Ovary (tissue), 9 donors: ENCODE data around the gene PGA3. TPM values are rescaled to one million over a fixed set of nuclear protein-coding genes. Genes with fewer than 3 reads are reported as not detected.
"Not testable (repeated sequence)": the region's sequence is repeated elsewhere in the genome, so short reads cannot be mapped to it uniquely, and the experiment has no call there.

Experiments
- DNase-seq, 5 donors: peaks; one replicate each; pipeline ENCODE4 v3.0.0-alpha.2; 2019 to 2020
- H3K27ac ChIP-seq, 2 donors: fragments of 200-600 bp; one replicate each; pipeline versions ENCODE4 v1.5.1 to v1.8.0; 2019 to 2022
- H3K27me3 ChIP-seq: fragments of 200-600 bp; one replicate; pipeline ENCODE4 v1.8.0; 2022
- H3K36me3 ChIP-seq: fragments of 200-600 bp; sonication (generic); one replicate; pipeline ENCODE4 v1.5.1; 2019
- H3K4me1 ChIP-seq: one replicate; pipeline ENCODE4 v1.8.1; 2013; ENCODE audit warnings: mild to moderate bottlenecking, moderate library complexity; ENCODE audit not compliant: insufficient read depth
- H3K4me3 ChIP-seq: fragments of 200-600 bp; sonication (generic); one replicate; pipeline ENCODE4 v1.5.1; 2017
- H3K9me3 ChIP-seq, 2 donors: fragments of 200-600 bp in 1 of 2; sonication (generic) in 1 of 2; one replicate each; pipeline versions ENCODE4 v1.5.1 to v1.8.1; 2013 to 2019; ENCODE audit warnings: mild to moderate bottlenecking in 1 of 2, moderate library complexity in 1 of 2
- WGBS, 3 donors: extraction: QIAGEN DNeasy Blood & Tissue Kit in 1 of 3; methylation state at CpG; one replicate each; pipeline versions ENCODE4 v1.1.5 to v1.1.7; 2013 to 2017; 5-methylcytosine and 5-hydroxymethylcytosine counted together
- intact Hi-C, 4 donors: fragments of 100-400 bp; cut with DNase I; formaldehyde crosslinking; loops; one replicate each; pipeline versions ENCODE4 v1.11.0 to v1.15.1; 2022 to 2023
- polyA plus RNA-seq, 2 donors: library from polyadenylated mRNA; stranded (reverse); fragments of 200-250 nt in 1 of 2; fragments of 350-450 nt in 1 of 2; fragmentation: Illumina TruSeq in 1 of 2; extraction: RNeasy Lipid Tissue Mini Kit (QIAGEN cat#74804) in 1 of 2; gene quantifications; one replicate each; pipeline ENCODE4 v1.2.3, GENCODE V29; 2013 to 2014
- total RNA-seq, 7 donors: library from RNA; depleted of rRNA in 2 of 7; stranded (reverse); fragments of >200 nt in 2 of 7; fragmentation: NEBNext Ultra II Directional in 3 of 7; extraction: Animal tissue kit (Norgen Biotek cat#: 25700) in 3 of 7; gene quantifications; one replicate each; pipeline versions ENCODE4 v1.1.0 to v1.2.4, GENCODE V29; 2016 to 2023
- donor health status: DM: no; HTN: no; CAD: no; lungs with moderate emphysema.
- donor health status: DM: no; HTN: no; CAD: no.
- donor health status: Bipolar disorder and iron deficiency.
- donor health status: DM: yes; HTN: yes; CAD: no.
- donor health status: DM: no; HTN: no; CAD: no.
- donor health status: DM: yes; HTN: yes; CAD: no.

The PGA3 gene
- total and polyA plus RNA-seq, 9 donors = 0.38 to 4.3 (median 1.0) TPM; not detected in 2

GRCh38 chr11:61207636-61208310 is 4.5 kb downstream of the PGA3 start:
- intact Hi-C loops, H3K4me1 ChIP-seq, H3K27ac ChIP-seq, H3K27me3 ChIP-seq, H3K4me3 ChIP-seq, DNase-seq, H3K9me3 ChIP-seq, H3K36me3 ChIP-seq: not testable (repeated sequence)
- no CpG with 5 or more reads among the region's 9 CpGs for WGBS, 3 donors

GRCh38 chr11:61210629-61211028 is 7.3 kb downstream of the PGA3 start:
- WGBS, 3 donors = no CpG with 5 or more reads among the region's 6 CpGs
- DNase-seq, H3K27me3 ChIP-seq, H3K4me3 ChIP-seq, H3K27ac ChIP-seq, H3K9me3 ChIP-seq, H3K4me1 ChIP-seq, H3K36me3 ChIP-seq, intact Hi-C loops: not testable (repeated sequence)

- H3K9me3 ChIP-seq, DNase-seq, H3K36me3 ChIP-seq, intact Hi-C loops, H3K27ac ChIP-seq, H3K4me3 ChIP-seq, H3K4me1 ChIP-seq, H3K27me3 ChIP-seq: not testable (repeated sequence)
- 63 to 77% (median 74%) methylated on average over 6 to 8 of the region's 10 CpGs for WGBS, 3 donors
Observed at GRCh38 chr11:61211327-61211952, 8.1 kb downstream of the PGA3 start.

- WGBS, 3 donors = no CpG with 5 or more reads among the region's 15 CpGs
- H3K27ac ChIP-seq, DNase-seq: not testable (repeated sequence)
Observed at GRCh38 chr11:61212202-61212601, 8.9 kb downstream of the PGA3 start.

GRCh38 chr11:61213711-61214324 is 10.5 kb downstream of the PGA3 start:
- H3K36me3 ChIP-seq, H3K4me3 ChIP-seq, H3K9me3 ChIP-seq, H3K27me3 ChIP-seq, intact Hi-C loops, H3K4me1 ChIP-seq, H3K27ac ChIP-seq, DNase-seq: not testable (repeated sequence)
- WGBS, 3 donors = no CpG with 5 or more reads among the region's 3 CpGs

More at GRCh38 chr11:61212202-61212601, 8.9 kb downstream of the PGA3 start:
- H3K36me3 ChIP-seq, H3K4me1 ChIP-seq, H3K9me3 ChIP-seq, H3K27me3 ChIP-seq, H3K4me3 ChIP-seq, intact Hi-C loops: not testable (repeated sequence)

- H3K4me3 ChIP-seq, DNase-seq, H3K27ac ChIP-seq, H3K4me1 ChIP-seq, intact Hi-C loops, H3K9me3 ChIP-seq, H3K36me3 ChIP-seq, H3K27me3 ChIP-seq: not testable (repeated sequence)
- no CpG with 5 or more reads among the region's 4 CpGs for WGBS, 3 donors
Observed at GRCh38 chr11:61218306-61218705, 15.0 kb downstream of the PGA3 start.

GRCh38 chr11:61219016-61219415 is 15.7 kb downstream of the PGA3 start:
- H3K27me3 ChIP-seq, H3K4me3 ChIP-seq, H3K4me1 ChIP-seq, H3K9me3 ChIP-seq, intact Hi-C loops, H3K27ac ChIP-seq, DNase-seq, H3K36me3 ChIP-seq: not testable (repeated sequence)
- WGBS, 3 donors = 80 to 89% (median 88%) methylated on average over 5 of the region's 5 CpGs

- H3K9me3 ChIP-seq, DNase-seq, H3K4me3 ChIP-seq, H3K4me1 ChIP-seq, intact Hi-C loops, H3K27me3 ChIP-seq, H3K36me3 ChIP-seq, H3K27ac ChIP-seq: not testable (repeated sequence)
- WGBS, 3 donors = no CpG with 5 or more reads among the region's 8 CpGs
Observed at GRCh38 chr11:61222047-61222446, 18.7 kb downstream of the PGA3 start, which contains the start of gene PGA4. PGA4 (plus strand) TSS chr11:61222347; CDS start chr11:61222401, 54 bp downstream.

- H3K27ac ChIP-seq, intact Hi-C loops, H3K4me1 ChIP-seq, H3K36me3 ChIP-seq, DNase-seq, H3K4me3 ChIP-seq, H3K27me3 ChIP-seq, H3K9me3 ChIP-seq: not testable (repeated sequence)
- no CpG with 5 or more reads among the region's 5 CpGs for WGBS, 3 donors
Observed at GRCh38 chr11:61222692-61223091, 19.4 kb downstream of the PGA3 start.

GRCh38 chr11:61226457-61227137 is 23.3 kb downstream of the PGA3 start:
- no CpG with 5 or more reads among the region's 10 CpGs for WGBS, 3 donors
- H3K27me3 ChIP-seq, H3K36me3 ChIP-seq, H3K9me3 ChIP-seq, DNase-seq, intact Hi-C loops, H3K27ac ChIP-seq, H3K4me3 ChIP-seq, H3K4me1 ChIP-seq: not testable (repeated sequence)

GRCh38 chr11:61229458-61229857 is 26.1 kb downstream of the PGA3 start:
- H3K36me3 ChIP-seq, H3K27ac ChIP-seq, H3K4me1 ChIP-seq, H3K9me3 ChIP-seq, H3K4me3 ChIP-seq, intact Hi-C loops, H3K27me3 ChIP-seq, DNase-seq: not testable (repeated sequence)
- WGBS, 3 donors = no CpG with 5 or more reads among the region's 6 CpGs
